ENCODE data around the gene UBA1.
"Not testable (repeated sequence)": the region's sequence is repeated elsewhere in the genome, so short reads cannot be mapped to it uniquely, and the experiment has no call there.

The UBA1 gene

DNA sequence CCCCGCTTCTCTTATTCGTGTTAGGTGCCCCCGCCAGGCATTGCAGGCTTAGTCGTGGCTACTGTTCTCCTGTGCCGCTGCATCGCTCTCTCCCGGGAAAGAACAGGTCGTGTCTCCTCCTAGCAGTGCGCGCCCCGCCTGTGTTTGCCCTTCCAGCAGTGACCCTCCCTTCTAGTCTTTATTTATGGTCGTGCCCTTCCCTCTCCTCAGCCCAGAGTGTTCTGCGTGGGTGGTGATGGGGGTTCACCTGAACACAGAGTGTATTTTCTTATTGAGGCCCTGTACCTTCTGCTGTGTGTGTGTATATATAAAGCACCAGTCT, 54.3 kb downstream of the UBA1 start:
- no peak for DNase-seq (ENCODE audit: low read depth in 2 of 3, low spot score in 2 of 3)

GRCh38 chrX:47248576-47248975, 54.9 kb downstream of the UBA1 start:
- no peak for DNase-seq (ENCODE audit: low read depth in 2 of 3, low spot score in 2 of 3)

DNA sequence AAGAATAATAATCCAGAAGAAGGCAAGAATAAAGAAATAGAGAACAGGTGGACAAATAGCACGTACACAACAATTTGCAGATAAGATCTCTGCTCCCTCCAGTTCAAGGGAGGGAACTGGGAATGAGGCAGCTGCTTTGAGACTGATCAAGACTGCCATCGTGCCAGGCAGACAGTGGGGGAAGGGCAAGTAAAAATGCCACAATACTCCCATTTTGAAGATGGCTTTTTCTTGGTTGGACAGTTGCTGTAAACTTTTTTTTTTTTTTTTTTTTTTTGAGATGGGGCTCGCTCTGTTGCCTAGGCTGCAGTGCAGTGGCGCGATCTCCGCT, 56.4 kb downstream of the UBA1 start:
- DNase-seq (ENCODE audit: low read depth in 2 of 3, low spot score in 2 of 3): no peak

GRCh38 chrX:47257620-47258019, 64.0 kb downstream of the UBA1 start:
- DNase-seq (ENCODE audit: low read depth in 2 of 3, low spot score in 2 of 3): not testable (repeated sequence)
